Retinal pigment epithelial cell (primary cell): ENCODE data around the gene MLYCD.

Experiments
- DNase-seq: peaks from one replicate; pipeline ENCODE4 v3.0.0-alpha.2; 2010; ENCODE audit warnings: low read depth
- H3K4me3 ChIP-seq: 2 replicates; pipeline ENCODE4 v1.5.1; 2011; ENCODE audit warnings: mild to moderate bottlenecking, low read length, control low read depth, moderate library complexity
- CTCF ChIP-seq: conservative IDR thresholded peaks from 2 replicates; pipeline ENCODE4 v1.5.1; 2011; ENCODE audit warnings: low read depth, low read length, control low read depth, inconsistent platforms

Gene MLYCD

DNA sequence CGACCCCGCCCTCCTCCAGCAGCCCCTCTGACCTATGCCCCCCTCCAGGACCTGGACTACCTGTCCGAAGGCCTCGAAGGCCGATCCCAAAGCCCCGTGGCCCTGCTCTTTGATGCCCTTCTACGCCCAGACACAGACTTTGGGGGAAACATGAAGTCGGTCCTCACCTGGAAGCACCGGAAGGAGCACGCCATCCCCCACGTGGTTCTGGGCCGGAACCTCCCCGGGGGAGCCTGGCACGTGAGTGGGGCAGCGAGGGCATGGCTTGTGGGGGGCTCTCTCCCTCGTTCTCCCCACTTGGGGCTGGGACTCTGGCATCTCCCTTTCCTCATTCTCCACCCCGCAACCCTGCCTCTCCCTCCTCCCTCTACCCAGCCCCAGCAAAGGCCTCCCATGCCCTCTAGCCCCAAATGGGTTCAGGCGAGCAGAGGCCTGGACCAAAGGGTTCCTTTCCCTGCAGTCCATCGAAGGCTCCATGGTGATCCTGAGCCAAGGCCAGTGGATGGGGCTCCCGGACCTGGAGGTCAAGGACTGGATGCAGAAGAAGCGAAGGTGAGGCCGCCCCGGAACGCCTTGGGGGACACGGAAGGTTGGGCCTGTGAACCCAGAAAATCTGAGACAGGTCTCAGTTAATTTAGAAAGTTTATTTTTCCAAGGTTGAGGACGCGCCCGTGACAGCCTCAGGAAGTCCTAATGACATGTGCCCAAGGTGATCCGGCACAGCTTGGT, 61.8 kb downstream of the MLYCD start:
- DNase-seq, result no peak
- no peak for TF ChIP-seq CTCF
- no peak overlapping the region for H3K4me3 ChIP-seq

DNA sequence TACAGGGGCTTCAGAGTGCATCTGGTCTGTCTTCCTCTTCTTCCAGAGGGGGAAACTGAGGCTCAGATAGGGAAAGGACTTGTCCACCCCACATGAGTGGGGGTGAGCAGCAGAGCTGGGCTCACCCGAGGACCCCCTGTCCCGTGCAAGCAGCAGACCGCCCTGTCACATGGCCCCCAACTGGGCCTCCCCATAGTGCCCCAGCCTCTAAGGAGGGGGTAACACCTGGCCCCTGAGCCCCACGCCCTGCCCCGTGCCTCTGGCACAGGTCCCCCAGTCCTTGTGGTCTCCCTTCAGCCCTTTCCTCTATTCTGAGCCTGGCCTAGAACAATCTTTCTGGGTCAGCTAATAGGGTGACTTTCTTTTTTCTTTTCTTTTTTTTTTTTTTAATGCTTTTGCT, 62.7 kb downstream of the MLYCD start:
- DNase-seq, result no peak
- no peak for TF ChIP-seq CTCF

DNA sequence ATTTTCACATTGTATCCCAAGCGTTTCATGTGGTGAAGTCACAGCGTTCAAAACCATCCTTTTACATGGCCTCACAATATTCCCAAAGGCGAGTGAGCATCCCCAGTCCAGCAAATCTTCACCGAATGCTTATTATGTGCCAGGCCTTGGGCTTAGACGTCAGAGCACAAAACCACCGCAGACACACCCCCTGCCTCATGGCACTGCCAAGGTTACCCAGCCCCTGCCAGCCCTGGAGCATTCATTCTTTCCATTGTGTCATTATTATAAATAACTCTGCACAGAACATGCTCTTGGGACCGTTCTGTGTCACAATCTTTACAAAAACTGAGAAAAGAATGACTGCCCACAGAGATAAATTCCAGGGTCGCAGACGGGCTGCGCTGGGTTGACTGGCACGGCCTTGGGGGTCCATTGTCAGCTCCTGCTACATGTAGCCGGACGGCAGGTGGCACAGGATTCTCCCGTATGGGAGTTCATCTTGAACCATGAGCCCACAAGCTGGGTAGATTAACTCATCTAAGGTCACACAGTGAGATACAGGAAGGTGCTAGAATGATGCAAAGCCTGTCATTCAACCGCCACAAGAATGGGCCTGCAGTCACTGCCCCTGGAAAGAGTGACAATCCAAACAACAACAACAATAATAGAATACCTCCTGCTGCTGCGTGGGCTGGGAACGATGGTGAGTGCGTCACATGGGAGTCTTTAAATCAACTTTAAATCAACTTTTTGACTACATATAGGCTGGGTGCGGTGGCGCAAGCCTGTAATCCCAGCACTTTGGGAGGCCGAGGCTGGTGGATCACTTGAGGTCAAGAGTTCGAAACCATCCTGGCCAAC, 64.6 kb downstream of the MLYCD start:
- H3K4me3 ChIP-seq, result no peak overlapping the region
- DNase-seq, result no peak
- no peak for TF ChIP-seq CTCF

More for the DNA sequence above, 62.7 kb downstream of the MLYCD start:
- H3K4me3 ChIP-seq, result no peak overlapping the region

DNA sequence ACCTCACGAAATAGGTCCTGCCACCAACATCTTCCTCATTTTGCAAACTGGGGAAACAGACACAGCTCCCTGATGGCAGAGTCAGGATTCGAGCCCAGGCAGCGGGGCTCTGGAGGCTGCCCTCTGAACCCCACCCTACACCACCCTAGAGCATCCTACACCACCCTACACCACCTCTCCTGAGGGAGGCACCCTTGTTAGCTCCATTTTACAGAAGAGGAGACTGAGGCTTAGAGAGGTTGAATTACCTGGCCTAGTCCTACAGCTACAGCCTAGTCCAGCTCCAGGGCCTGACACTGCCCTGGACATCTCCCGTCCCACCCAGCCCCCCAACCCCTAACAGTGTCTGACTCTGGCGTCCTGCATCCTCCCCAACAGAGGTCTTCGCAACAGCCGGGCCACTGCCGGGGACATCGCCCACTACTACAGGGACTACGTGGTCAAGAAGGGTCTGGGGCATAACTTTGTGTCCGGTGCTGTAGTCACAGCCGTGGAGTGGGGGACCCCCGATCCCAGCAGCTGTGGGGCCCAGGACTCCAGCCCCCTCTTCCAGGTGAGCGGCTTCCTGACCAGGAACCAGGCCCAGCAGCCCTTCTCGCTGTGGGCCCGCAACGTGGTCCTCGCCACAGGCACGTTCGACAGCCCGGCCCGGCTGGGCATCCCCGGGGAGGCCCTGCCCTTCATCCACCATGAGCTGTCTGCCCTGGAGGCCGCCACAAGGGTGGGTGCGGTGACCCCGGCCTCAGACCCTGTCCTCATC, 65.9 kb downstream of the MLYCD start:
- no peak overlapping the region for H3K4me3 ChIP-seq
- TF ChIP-seq CTCF, result no peak
- DNase-seq, result no peak

GRCh38 chr16:83965444-83966152, 66.7 kb downstream of the MLYCD start:
- H3K4me3 ChIP-seq, result no peak overlapping the region
- DNase-seq, result no peak
- no peak for TF ChIP-seq CTCF

- TF ChIP-seq CTCF, result no peak
- no peak for DNase-seq
- H3K4me3 ChIP-seq, result no peak overlapping the region
Observed at GRCh38 chr16:83966153-83966696, 67.3 kb downstream of the MLYCD start.
